Dedifferentiated amniotic fluid mesenchymal stem cell (primary cell): ENCODE measurements around the gene SIK2.
A peak's percentile ranks its signal among the peaks of the same experiment; 100 is the strongest.

ENCODE experiments used
- DNase-seq: peaks from one replicate; pipeline ENCODE4 v3.0.0-alpha.2; 2016; ENCODE audit errors: extremely low spot score

Gene SIK2

DNA sequence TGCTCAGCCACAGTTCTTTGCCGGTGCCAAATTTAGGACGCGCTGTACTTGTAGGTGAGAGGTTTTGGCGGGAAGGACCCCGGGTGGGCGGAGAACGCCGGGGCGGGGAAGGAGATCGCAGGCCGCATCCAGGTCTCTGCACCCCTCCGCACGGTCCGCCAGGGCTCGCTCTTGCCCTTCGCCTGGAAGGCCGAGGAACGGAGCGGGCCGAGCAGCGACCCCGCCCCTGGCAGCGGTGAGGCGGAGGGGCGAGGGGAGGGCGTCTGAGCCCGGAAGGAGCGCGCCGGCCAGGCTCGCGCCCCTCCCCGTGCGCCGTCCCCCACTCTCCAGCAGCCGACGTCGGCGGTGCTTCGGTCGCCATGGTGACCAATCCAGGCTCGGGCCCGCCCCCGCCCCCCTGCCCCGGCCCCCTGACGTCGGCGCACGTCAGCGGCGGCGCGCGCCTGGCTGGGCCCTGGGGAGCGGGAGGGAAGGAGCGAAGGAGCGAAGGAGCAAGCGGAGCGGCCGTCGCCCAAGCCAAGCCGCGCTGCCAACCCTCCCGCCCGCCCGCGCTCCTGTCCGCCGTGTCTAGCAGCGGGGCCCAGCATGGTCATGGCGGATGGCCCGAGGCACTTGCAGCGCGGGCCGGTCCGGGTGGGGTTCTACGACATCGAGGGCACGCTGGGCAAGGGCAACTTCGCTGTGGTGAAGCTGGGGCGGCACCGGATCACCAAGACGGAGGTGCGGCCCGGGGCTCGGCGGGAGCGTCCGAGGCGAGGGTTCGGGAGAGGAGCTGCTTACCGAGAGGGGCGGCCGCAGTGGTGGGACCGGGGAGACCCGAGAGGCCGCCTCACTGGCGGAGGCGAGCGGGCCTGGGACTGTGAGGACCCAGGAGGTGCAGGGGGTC is at the start of gene SIK2:
TSS of gene SIK2 (plus strand) at position 471 of the 886 bp plus-strand sequence. CDS start at position 586, 115 bp downstream.
- DNase-seq: peak; percentile 90

- DNase-seq: no peak
Measured at GRCh38 chr11:111554532-111554931, 47.7 kb upstream of the SIK2 start.

DNA sequence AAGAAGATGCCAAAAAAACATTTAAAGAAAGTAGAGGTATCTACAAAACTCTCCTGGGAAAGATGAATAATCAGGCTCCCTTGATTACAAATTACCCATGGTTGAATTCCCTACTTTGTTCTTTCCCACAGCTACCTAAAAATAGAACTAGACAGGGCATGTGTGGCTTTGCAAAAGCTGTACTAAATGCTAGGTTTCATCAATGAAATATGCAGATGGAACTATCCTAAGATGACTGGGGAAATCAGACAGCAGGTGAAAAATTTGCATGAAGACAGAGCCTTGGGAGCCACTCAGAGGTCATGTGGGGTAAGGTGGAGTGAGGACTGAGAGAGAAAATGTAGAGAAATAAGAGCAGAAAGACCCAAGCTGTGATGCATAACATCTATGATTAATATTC is 47.0 kb upstream of the SIK2 start:
- DNase-seq: no peak

DNA sequence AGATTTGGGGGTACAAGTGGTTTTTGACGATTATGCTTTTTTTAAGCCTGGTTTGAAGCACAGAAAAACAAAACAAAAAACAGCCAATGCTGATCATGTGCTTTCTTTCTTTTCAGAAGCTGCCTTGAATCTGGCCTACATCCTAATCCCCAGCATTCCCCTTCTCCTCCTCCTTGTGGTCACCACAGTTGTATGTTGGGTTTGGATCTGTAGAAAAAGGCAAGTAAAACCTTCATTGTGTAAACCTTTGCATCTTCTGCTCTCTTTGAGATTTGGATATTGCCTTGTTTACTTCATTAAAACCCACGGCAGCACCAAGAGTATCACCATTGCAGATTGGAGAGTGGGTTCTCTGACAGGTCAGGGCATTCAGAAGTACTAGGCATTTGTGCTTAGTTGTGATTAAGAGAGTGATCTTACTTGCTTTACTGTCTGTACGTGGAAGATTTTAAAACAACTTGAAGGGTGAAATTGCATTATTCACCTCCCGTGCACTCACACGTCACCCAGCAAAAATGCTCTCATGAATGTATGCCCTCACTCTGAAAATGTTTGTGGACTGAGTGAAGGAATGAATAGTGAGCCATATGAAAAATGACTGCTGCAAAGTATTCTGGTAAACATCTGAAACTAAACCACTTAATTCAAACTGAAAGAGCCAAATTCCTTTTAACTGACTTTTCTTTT is 44.7 kb upstream of the SIK2 start:
- DNase-seq: peak; percentile 99

- no peak for DNase-seq
Measured at GRCh38 chr11:111559800-111560464, 42.3 kb upstream of the SIK2 start.

DNA sequence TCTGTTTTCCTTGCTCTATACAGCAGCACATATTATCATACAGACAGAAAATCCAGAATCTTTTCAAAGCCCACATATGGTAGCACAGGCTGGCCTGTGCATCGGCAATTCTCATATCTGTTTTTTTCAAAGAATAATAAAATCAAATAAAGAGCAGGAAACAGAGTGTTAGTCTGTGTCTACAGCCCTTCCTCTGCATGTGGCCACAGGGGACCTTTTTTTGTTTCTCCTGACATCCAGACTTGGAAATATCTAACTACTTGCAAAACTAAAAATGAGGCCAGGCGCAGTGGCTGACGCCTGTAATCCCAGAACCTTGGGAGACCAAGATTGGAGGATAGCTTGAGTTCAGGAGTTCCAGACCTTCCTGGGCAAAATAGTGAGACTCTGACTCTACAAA is 41.4 kb upstream of the SIK2 start:
- DNase-seq: no peak

DNA sequence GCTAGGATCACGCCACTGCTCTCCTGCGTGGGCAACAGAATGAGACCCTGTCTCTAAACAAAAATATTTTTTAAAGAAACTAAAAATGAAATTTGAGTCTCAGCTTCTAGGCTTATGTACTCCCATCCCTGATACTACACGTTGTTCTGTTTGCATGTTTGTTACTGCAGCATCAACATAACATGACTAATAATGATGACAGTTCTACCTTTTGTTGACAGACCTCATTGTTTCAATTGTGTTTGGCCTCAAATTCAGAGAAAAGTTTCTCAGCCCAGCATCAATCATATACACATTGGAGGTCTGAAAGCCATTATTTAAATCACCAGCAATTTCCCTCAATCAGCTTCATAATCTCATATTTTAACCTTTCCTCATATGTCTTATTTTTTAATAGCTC is 40.9 kb upstream of the SIK2 start:
- DNase-seq: no peak

- peak; percentile 65 for DNase-seq
Measured at GRCh38 chr11:111561791-111562325, 40.4 kb upstream of the SIK2 start.

GRCh38 chr11:111562692-111563389 is 39.4 kb upstream of the SIK2 start:
- no peak for DNase-seq

GRCh38 chr11:111565114-111565720 is 37.0 kb upstream of the SIK2 start:
- peak; percentile 83 for DNase-seq

- no peak for DNase-seq
Measured at GRCh38 chr11:111566324-111566723, 35.9 kb upstream of the SIK2 start.

DNA sequence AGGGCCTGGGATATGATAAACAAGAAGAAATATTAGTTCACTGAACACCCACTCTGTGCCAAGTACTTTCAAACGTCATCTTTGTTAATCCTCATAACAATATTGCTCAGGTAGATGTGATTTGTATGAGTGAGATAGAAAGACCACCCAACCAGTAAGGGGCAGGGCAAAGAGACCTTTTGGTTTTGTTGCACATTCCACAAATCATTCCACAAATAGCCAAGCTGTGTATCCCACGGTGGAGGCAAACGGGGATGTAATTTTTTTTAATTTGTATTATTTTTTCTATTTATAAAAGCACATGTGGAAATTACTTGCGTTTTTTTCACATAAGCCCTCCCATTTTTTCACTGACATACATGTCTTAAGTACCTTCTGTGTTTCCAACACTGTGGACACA is 32.8 kb upstream of the SIK2 start:
- DNase-seq: no peak

DNA sequence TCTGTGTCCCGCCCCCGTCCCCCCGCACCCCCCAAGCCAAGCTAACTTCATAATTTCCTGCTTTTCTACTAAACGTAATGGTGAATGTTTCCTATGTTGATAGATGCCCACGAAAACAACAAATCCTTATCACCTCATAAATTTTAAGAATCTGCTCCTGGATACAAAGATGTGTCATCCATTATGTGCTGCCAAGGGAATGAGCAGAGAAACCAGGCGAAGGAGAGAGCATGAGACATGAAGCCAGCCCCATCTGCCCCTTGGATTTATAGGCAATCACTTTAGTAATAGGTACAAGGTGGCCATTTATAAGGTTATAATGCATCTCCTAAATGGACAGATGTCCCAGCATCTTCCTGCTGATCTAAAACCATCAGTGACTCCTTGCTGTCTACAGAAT is 31.5 kb upstream of the SIK2 start:
- no peak for DNase-seq

DNA sequence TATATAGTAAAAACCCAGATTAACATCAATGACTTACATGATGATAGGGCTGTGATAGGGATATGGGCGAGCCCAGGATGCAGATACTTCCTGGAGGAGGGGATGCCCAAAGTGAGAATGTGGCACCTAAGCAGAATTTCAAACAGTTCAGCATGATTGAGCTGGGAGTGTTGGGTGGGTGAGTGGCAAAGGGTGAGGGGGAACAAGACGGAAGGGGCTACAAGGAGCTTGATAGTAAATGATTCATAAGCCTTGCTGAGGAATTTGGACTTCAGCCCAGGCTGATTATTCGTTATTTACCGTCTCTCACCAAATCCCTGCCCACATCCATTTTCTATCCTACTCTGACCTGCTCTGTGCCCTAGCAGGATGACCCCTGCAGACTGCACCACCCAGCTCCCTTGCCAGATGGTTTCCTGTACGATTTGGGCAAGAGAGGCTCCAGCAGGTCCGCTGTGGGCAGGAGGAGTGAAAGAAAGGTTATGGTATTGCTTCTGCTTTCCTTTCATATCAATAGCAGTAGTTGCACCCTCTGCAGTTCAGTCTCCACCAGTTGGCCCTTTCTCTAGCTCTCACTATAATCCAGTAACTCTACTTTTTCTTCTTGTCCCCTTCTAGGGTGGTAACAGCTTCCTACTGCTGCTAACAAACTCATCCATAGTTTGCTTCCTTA is 30.3 kb upstream of the SIK2 start:
- DNase-seq: no peak

DNA sequence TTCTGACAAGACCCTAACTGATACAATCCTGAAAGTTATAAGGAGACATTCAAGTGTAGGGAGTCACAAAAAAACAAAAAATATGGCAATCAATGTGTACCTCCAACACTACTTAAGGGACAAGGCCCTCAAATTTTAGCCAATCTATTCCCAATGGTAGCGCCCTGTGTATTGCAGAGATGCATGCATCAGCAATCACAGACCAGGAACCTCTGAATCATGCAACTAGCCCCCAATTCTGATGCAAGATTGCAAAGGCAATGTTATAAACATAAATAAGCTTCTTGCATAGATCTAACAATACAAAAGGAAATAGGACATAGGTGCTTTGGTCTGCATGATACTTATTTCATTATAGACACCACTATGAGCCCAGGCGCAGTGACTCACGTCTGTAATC is 29.7 kb upstream of the SIK2 start:
- no peak for DNase-seq

GRCh38 chr11:111573821-111574249 is 28.4 kb upstream of the SIK2 start:
- no peak for DNase-seq

DNA sequence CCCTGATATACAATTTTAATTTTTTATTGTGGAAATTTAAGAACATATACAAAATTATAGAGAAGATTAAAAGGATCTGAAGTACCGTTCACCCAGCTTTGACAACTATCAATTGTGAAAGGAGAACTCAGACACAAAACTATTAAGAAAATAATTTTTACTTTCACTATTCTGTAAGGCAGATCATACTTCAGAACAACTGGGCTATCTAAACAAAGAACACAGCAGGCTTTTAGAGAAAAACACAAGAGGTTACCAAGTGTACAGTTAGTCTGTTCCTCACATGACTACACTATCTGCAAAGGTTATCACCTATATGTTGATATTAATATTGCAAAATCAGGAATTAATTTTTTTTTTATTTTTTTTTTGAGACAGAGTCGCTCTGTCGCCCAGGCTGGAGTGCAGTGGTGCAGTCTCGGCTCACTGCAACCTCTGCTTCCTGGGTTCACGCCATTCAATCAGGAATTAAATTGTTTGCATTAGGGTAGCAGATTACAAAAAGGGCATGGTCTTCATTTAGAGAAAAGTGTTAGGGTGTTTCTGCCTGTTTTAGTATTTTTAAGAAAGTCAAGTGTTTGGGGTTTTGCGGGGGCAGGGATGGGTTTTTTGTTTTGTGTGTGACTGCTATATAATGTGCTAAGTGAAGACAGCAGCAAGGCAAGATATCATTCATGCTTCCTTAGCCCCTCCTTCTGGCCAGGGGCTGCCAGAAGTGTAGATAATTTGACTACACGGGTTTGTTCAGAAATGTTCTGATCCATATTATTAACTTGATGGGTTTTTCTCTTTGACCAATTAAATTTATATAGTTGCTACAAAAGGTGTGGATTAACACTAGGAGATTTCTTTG is 27.6 kb upstream of the SIK2 start:
- DNase-seq: no peak

- DNase-seq: no peak
Measured at GRCh38 chr11:111575740-111576139, 26.5 kb upstream of the SIK2 start.

DNA sequence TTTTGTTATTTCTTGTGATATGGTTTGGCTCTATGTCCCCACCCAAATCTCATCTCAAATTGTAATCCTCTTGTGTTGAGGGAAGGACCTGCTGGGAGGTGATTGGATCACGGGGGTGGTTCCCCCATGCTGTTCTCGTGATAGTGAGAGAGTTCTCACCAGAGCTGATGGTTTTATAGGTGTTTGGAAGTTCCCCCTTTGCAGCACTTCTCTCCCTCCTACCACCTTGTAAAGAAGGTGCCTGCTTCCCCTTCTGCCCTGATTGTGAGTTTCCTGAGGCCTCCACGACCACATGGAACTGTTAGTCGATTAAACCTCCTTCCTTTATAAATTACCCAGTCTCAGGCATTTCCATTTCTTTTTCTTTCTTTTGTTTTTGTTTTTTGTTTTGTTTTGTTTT is 24.4 kb upstream of the SIK2 start:
- DNase-seq: no peak

- no peak for DNase-seq
Measured at GRCh38 chr11:111581341-111581740, 20.9 kb upstream of the SIK2 start.
